IMR-90 (cell line): ENCODE data around the gene KRR1. TPM values are rescaled to one million over a fixed set of nuclear protein-coding genes. Genes with fewer than 3 reads are reported as not detected.

Source experiments
- ATAC-seq: fragments of 200-7000 bp; cut with Tn5 transposase; 2 replicates; pipeline ENCODE4 v1.9.1; 2020; ENCODE audit warnings: low read depth, mild to moderate bottlenecking, moderate library complexity
- BruUV-seq: library from RNA; stranded (reverse); fragments of 400-500 nt; replicated peaks from 2 replicates; lab custom pipeline; 2021; lab: Mats Ljungman, UMichigan
- CTCF ChIA-PET: fragments of 300-600 bp; formaldehyde crosslinking; extraction: SDS; loops from one replicate; lab custom pipeline; 2021; ENCODE audit warnings: antibody characterized with exemption; lab: Yijun Ruan, JAX
- POLR2A ChIA-PET: fragments of 300-600 bp; sonication (Branson Sonifier 250); formaldehyde crosslinking; loops from one replicate; lab custom pipeline; 2022; ENCODE audit warnings: antibody characterized with exemption; ENCODE audit not compliant: unreplicated experiment; lab: Charles Lee
- DNase-seq: peaks from one replicate; pipeline ENCODE4 v3.0.0; 2013
- H2AFZ ChIP-seq: replicated peaks from 2 replicates; pipeline ENCODE3; 2013; ENCODE audit warnings: low read length, mild to moderate bottlenecking; ENCODE audit not compliant: poor library complexity
- H2AK5ac ChIP-seq: 2 replicates; pipeline ENCODE4 v1.6.1; 2013; ENCODE audit warnings: low read depth, low read length, inconsistent platforms
- H2AK9ac ChIP-seq: replicated peaks from 2 replicates; pipeline ENCODE3; 2013; ENCODE audit warnings: mild to moderate bottlenecking, low read depth, low read length, moderate library complexity; ENCODE audit not compliant: poor library complexity
- H2BK120ac ChIP-seq: 2 replicates; pipeline ENCODE4 v1.6.1; 2013; ENCODE audit warnings: low read depth, low read length, inconsistent platforms
- H2BK15ac ChIP-seq: 3 replicates; pipeline ENCODE4 v1.6.1; 2013; ENCODE audit warnings: low read depth, low read length, inconsistent platforms
- H2BK20ac ChIP-seq: 2 replicates; pipeline ENCODE4 v1.6.1; 2013; ENCODE audit warnings: low read depth, mild to moderate bottlenecking, inconsistent platforms, low read length, moderate library complexity
- H2BK5ac ChIP-seq: 2 replicates; pipeline ENCODE4 v1.6.1; 2013; ENCODE audit warnings: mild to moderate bottlenecking, low read depth, low read length, inconsistent platforms; ENCODE audit not compliant: poor library complexity, severe bottlenecking
- H3K14ac ChIP-seq: replicated peaks from 2 replicates; pipeline ENCODE4 v1.6.1; 2013; ENCODE audit warnings: low read depth, low read length, inconsistent platforms
- H3K18ac ChIP-seq: 2 replicates; pipeline ENCODE4 v1.6.1; 2013; ENCODE audit warnings: low read depth, low read length, control low read depth
- H3K23ac ChIP-seq: 2 replicates; pipeline ENCODE4 v1.6.1; 2013; ENCODE audit warnings: low read depth, low read length, inconsistent platforms
- H3K27ac ChIP-seq: 2 replicates; pipeline ENCODE4 v1.5.1; 2013; ENCODE audit warnings: mild to moderate bottlenecking, control low read depth, low read length; ENCODE audit not compliant: insufficient read depth
- H3K27me3 ChIP-seq: 2 replicates; pipeline ENCODE4 v1.6.1; 2013; ENCODE audit warnings: low read length; ENCODE audit not compliant: control insufficient read depth, insufficient read depth
- H3K36me3 ChIP-seq: 2 replicates; pipeline ENCODE4 v1.6.1; 2013; ENCODE audit warnings: low read length, mixed read lengths; ENCODE audit not compliant: control insufficient read depth, insufficient read depth
- H3K4ac ChIP-seq: 2 replicates; pipeline ENCODE4 v1.6.1; 2013; ENCODE audit warnings: low read depth, low read length, inconsistent platforms
- H3K4me1 ChIP-seq: 2 replicates; pipeline ENCODE4 v1.6.1; 2013; ENCODE audit warnings: low read length, mixed read lengths; ENCODE audit not compliant: control insufficient read depth, insufficient read depth
- H3K4me2 ChIP-seq: 2 replicates; pipeline ENCODE4 v1.6.1; 2013; ENCODE audit warnings: low read depth, mild to moderate bottlenecking, control low read depth, low read length, moderate library complexity
- H3K4me3 ChIP-seq: 2 replicates; pipeline ENCODE4 v1.5.1; 2013; ENCODE audit warnings: low read depth, mild to moderate bottlenecking, control low read depth, low read length, moderate library complexity; ENCODE audit not compliant: insufficient read depth
- H3K56ac ChIP-seq: 2 replicates; pipeline ENCODE4 v1.6.1; 2013; ENCODE audit warnings: low read length, inconsistent platforms; ENCODE audit not compliant: insufficient read depth; ENCODE audit errors: extremely low read depth
- H3K79me1 ChIP-seq, 2 experiments: 2 replicates each; pipeline ENCODE4 v1.6.1; 2013; ENCODE audit warnings: low read length in 2 of 2, inconsistent platforms in 1 of 2, low read depth in 1 of 2
- H3K9ac ChIP-seq: 2 replicates; pipeline ENCODE4 v1.6.1; 2013; ENCODE audit warnings: low read depth, low read length, control low read depth
- H3K9me1 ChIP-seq: 2 replicates; pipeline ENCODE4 v1.6.1; 2013; ENCODE audit warnings: low read length, inconsistent platforms; ENCODE audit not compliant: insufficient read depth
- H3K9me3 ChIP-seq: 2 replicates; pipeline ENCODE4 v1.6.1; 2013; ENCODE audit warnings: low read length; ENCODE audit not compliant: control insufficient read depth, insufficient read depth
- H4K20me1 ChIP-seq: 2 replicates; pipeline ENCODE4 v1.6.1; 2013; ENCODE audit warnings: low read length, inconsistent platforms; ENCODE audit not compliant: insufficient read depth
- H4K5ac ChIP-seq: 2 replicates; pipeline ENCODE4 v1.6.1; 2013; ENCODE audit warnings: mild to moderate bottlenecking, low read depth, low read length, control low read depth
- H4K8ac ChIP-seq, 2 experiments: 2 replicates each; pipeline ENCODE4 v1.6.1; 2013; ENCODE audit warnings: low read depth in 2 of 2, low read length in 2 of 2, control low read depth in 1 of 2, inconsistent platforms in 1 of 2
- H4K91ac ChIP-seq: 2 replicates; pipeline ENCODE4 v1.6.1; 2013; ENCODE audit warnings: low read depth, low read length, inconsistent platforms; ENCODE audit not compliant: insufficient read depth
- CEBPB ChIP-seq: IDR thresholded peaks from 2 replicates; pipeline ENCODE4 v1.6.1; 2012; ENCODE audit warnings: low read depth, low read length, improper control_type of control experiment
- MXI1 ChIP-seq: IDR thresholded peaks from 2 replicates; pipeline ENCODE4 v1.6.1; 2012; ENCODE audit warnings: low read depth, mild to moderate bottlenecking, low read length, moderate library complexity, borderline replicate concordance
- RCOR1 ChIP-seq: IDR thresholded peaks from 2 replicates; pipeline ENCODE4 v1.6.1; 2012; ENCODE audit warnings: mild to moderate bottlenecking, low read length, improper control_type of control experiment; ENCODE audit not compliant: insufficient replicate concordance
- WGBS, 2 experiments: methylation state at CpG; one replicate each; pipeline versions ENCODE4 v1.1.5 to v1.1.7; 2013; ENCODE audit warnings: missing lambda C conversion rate in 2 of 2; ENCODE audit not compliant: insufficient read length in 1 of 2; ENCODE audit errors: extremely low coverage in 2 of 2; 5-methylcytosine and 5-hydroxymethylcytosine counted together
- dilution Hi-C: fragments of 300-500 bp; cut with HindIII; formaldehyde crosslinking; loops from one replicate; pipeline ENCODE4 v1.14.3; 2018; ENCODE audit warnings: low sequenced_read_pairs; ENCODE audit not compliant: unreplicated experiment
- in situ Hi-C: fragments of 300-500 bp; cut with MboI; formaldehyde crosslinking; loops from 3 replicates; pipeline ENCODE4 v1.14.3; 2019; ENCODE audit warnings: low sequenced_read_pairs, inconsistent platforms, mixed read lengths
- intact Hi-C: fragments of 100-400 bp; cut with micrococcal nuclease; formaldehyde crosslinking; loops from 2 replicates; pipeline ENCODE4 v1.10.0; 2022
- polyA plus RNA-seq, 3 experiments: library from polyadenylated mRNA; depleted of rRNA; stranded (reverse); fragments of >200 nt; gene quantifications; 2 replicates each; pipeline ENCODE4 v1.2.3, GENCODE V29; 2012; ENCODE audit warnings: low replicate concordance in 1 of 3
- total RNA-seq: library from RNA; depleted of rRNA; stranded (reverse); fragments of >200 nt; gene quantifications from 2 replicates; pipeline ENCODE4 v1.2.3, GENCODE V29; 2012

Gene KRR1
- total and polyA plus RNA-seq, 2 of the 4 experiments (the other 2 are of a cell fraction): 18.3 to 31.4 TPM

DNA sequence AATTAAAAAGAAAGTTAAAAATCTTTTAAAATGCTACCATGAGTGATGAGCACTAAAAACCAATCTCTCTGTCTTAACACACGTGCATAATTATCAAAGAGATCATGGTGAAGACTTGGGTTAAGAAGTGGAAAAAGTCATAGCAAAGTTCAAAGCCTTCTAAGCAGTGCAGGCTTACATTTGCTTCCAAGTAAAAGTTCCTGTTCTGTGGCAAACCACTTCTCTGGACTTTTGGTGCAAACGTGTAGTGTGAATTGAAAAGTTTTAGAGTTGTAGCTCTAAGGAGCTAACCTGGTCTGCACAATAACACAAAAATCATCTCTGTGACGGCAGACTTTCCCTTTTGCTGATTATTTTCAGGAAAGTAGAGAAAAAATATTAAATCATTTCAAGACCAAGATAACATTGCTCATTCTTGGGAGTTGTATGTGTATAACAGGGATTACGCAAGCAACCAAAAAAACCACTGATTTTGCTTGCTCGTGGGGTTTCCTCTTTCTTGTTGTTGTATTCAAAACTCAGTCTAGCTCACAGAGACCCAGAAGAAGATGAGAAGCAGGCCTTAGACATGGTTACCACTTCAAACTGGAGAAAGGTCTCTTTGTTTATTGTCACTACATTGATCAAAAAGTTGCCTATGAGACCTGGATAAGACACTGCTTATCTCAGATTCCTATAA lies 33.2 kb downstream of the KRR1 start:
- Histone ChIP-seq H3K9ac (no peak overlapping the region), H2BK120ac (peak overlapping the region; percentile 56; the same call in 1 of the 2 replicates), H2AK9ac (no peak overlapping the region), H2AK5ac (no peak overlapping the region), H3K27ac (peak overlapping the region; percentile 73; the same call in 1 of the 2 replicates), H4K8ac (peak overlapping the region; percentile 22 to 66; a peak in 2 of 4 replicates), H3K4me2 (peak overlapping the region; percentile 48; the same call in 1 of the 2 replicates), H3K27me3 (no peaks in the 10 kb centered on the region), H3K56ac (no peak overlapping the region), H4K91ac (no peak overlapping the region; the same call in 1 of the 2 replicates), H3K23ac (no peak overlapping the region; the same call in 1 of the 2 replicates), H4K5ac (peak overlapping the region; percentile 75), H3K4ac (peak overlapping the region; percentile 37; the same call in 1 of the 2 replicates), H3K9me1 (no peaks in the 10 kb centered on the region), H3K14ac (peak overlapping the region; percentile 15), H3K79me1 (peaks cover 8 to 9% of the 10 kb centered on the region in 2 experiments; a peak in 3 of 4 replicates), H2AFZ (no peak overlapping the region), H3K18ac (peak overlapping the region; percentile 84), H3K4me1 (peaks cover 11% of the 10 kb centered on the region), H2BK20ac (peak overlapping the region; percentile 18; the same call in 1 of the 2 replicates), H3K9me3 (no peaks in the 10 kb centered on the region), H3K4me3 (no peak overlapping the region), H2BK5ac (peak overlapping the region; percentile 73), H2BK15ac (peak overlapping the region; percentile 86; the same call in 2 of the 3 replicates), H3K36me3 (peaks cover 2% of the 10 kb centered on the region; the same call in 1 of the 2 replicates), H4K20me1 (no peaks in the 10 kb centered on the region)
- no CpG with 5 or more reads among the region's 5 CpGs for WGBS, 2 experiments
- in situ Hi-C loops (no loop called here), dilution Hi-C loops (no loop called here), intact Hi-C loops (no loop called here)
- DNase-seq: peak; percentile 78
- ChIA-PET POLR2A (no interaction called here), CTCF (no interaction called here)
- TF ChIP-seq RCOR1 (no peak), CEBPB (peak; percentile 97), MXI1 (no peak)
- no peak for ATAC-seq
- no TSS peak for BruUV-seq
